ENCODE results near the gene KLHL29.
A peak's percentile ranks its signal among the peaks of the same experiment; 100 is the strongest.

Gene KLHL29

GRCh38 chr2:23525137-23525765 is 140.3 kb downstream of the KLHL29 start:
- no peaks in the 10 kb centered on the region for H3K36me3 Mint-ChIP-seq (ENCODE audit: low read depth)
- peaks cover 5% of the 10 kb centered on the region for H3K4me1 Mint-ChIP-seq (ENCODE audit: low read depth)
- no peaks in the 10 kb centered on the region for H3K9me3 Mint-ChIP-seq
- no peak overlapping the region for H3K4me3 Mint-ChIP-seq
- H3K27ac Mint-ChIP-seq: no peak overlapping the region
- H3K27me3 Mint-ChIP-seq (ENCODE audit: low read depth): peaks cover 10% of the 10 kb centered on the region

GRCh38 chr2:23526114-23526513 is 141.1 kb downstream of the KLHL29 start:
- no peak overlapping the region for H3K4me3 Mint-ChIP-seq
- peaks cover 5% of the 10 kb centered on the region for H3K4me1 Mint-ChIP-seq (ENCODE audit: low read depth)
- peaks cover 10% of the 10 kb centered on the region for H3K27me3 Mint-ChIP-seq (ENCODE audit: low read depth)
- no peak overlapping the region for H3K27ac Mint-ChIP-seq
- no peaks in the 10 kb centered on the region for H3K9me3 Mint-ChIP-seq
- H3K36me3 Mint-ChIP-seq (ENCODE audit: low read depth): no peaks in the 10 kb centered on the region

GRCh38 chr2:23526835-23527790 is 142.1 kb downstream of the KLHL29 start:
- Mint-ChIP-seq H3K9me3 (no peaks in the 10 kb centered on the region), H3K4me1 (ENCODE audit: low read depth) (peaks cover 10% of the 10 kb centered on the region), H3K4me3 (no peak overlapping the region), H3K27ac (no peak overlapping the region), H3K27me3 (ENCODE audit: low read depth) (peaks cover 7% of the 10 kb centered on the region), H3K36me3 (ENCODE audit: low read depth) (no peaks in the 10 kb centered on the region)

GRCh38 chr2:23528171-23528570 is 143.2 kb downstream of the KLHL29 start:
- Mint-ChIP-seq H3K27ac (no peak overlapping the region), H3K4me1 (ENCODE audit: low read depth) (peaks cover 20% of the 10 kb centered on the region), H3K4me3 (no peak overlapping the region), H3K9me3 (no peaks in the 10 kb centered on the region), H3K36me3 (ENCODE audit: low read depth) (no peaks in the 10 kb centered on the region), H3K27me3 (ENCODE audit: low read depth) (peaks cover 4% of the 10 kb centered on the region)

GRCh38 chr2:23528690-23529089 is 143.7 kb downstream of the KLHL29 start:
- no peak overlapping the region for H3K27ac Mint-ChIP-seq

GRCh38 chr2:23529659-23530058 is 144.7 kb downstream of the KLHL29 start:
- Mint-ChIP-seq H3K27ac (no peak overlapping the region), H3K4me3 (no peak overlapping the region), H3K4me1 (ENCODE audit: low read depth) (peaks cover 24% of the 10 kb centered on the region), H3K27me3 (ENCODE audit: low read depth) (peaks cover 4% of the 10 kb centered on the region), H3K36me3 (ENCODE audit: low read depth) (no peaks in the 10 kb centered on the region), H3K9me3 (no peaks in the 10 kb centered on the region)

More at GRCh38 chr2:23528690-23529089, 143.7 kb downstream of the KLHL29 start:
- no peaks in the 10 kb centered on the region for H3K9me3 Mint-ChIP-seq
- no peak overlapping the region for H3K4me3 Mint-ChIP-seq
- peaks cover 4% of the 10 kb centered on the region for H3K27me3 Mint-ChIP-seq (ENCODE audit: low read depth)
- H3K36me3 Mint-ChIP-seq (ENCODE audit: low read depth): no peaks in the 10 kb centered on the region
- H3K4me1 Mint-ChIP-seq (ENCODE audit: low read depth): peaks cover 20% of the 10 kb centered on the region

GRCh38 chr2:23530206-23530908 is 145.4 kb downstream of the KLHL29 start:
- Mint-ChIP-seq H3K27ac (no peak overlapping the region), H3K4me1 (ENCODE audit: low read depth) (peaks cover 24% of the 10 kb centered on the region), H3K9me3 (no peaks in the 10 kb centered on the region), H3K36me3 (ENCODE audit: low read depth) (no peaks in the 10 kb centered on the region), H3K27me3 (ENCODE audit: low read depth) (peaks cover 4% of the 10 kb centered on the region), H3K4me3 (no peak overlapping the region)

GRCh38 chr2:23530909-23531276 is 145.9 kb downstream of the KLHL29 start:
- peaks cover 25% of the 10 kb centered on the region for H3K4me1 Mint-ChIP-seq (ENCODE audit: low read depth)
- no peak overlapping the region for H3K27ac Mint-ChIP-seq
- H3K4me3 Mint-ChIP-seq: no peak overlapping the region
- H3K9me3 Mint-ChIP-seq: no peaks in the 10 kb centered on the region
- H3K27me3 Mint-ChIP-seq (ENCODE audit: low read depth): peaks cover 4% of the 10 kb centered on the region
- H3K36me3 Mint-ChIP-seq (ENCODE audit: low read depth): no peaks in the 10 kb centered on the region

- H3K9me3 Mint-ChIP-seq: no peaks in the 10 kb centered on the region
- H3K27ac Mint-ChIP-seq: no peak overlapping the region
- peaks cover 22% of the 10 kb centered on the region for H3K4me1 Mint-ChIP-seq (ENCODE audit: low read depth)
- no peaks in the 10 kb centered on the region for H3K36me3 Mint-ChIP-seq (ENCODE audit: low read depth)
- peaks cover 4% of the 10 kb centered on the region for H3K27me3 Mint-ChIP-seq (ENCODE audit: low read depth)
- H3K4me3 Mint-ChIP-seq: no peak overlapping the region
Measured at GRCh38 chr2:23531280-23531679, 146.3 kb downstream of the KLHL29 start.

GRCh38 chr2:23531881-23532280 is 146.9 kb downstream of the KLHL29 start:
- H3K9me3 Mint-ChIP-seq: no peaks in the 10 kb centered on the region
- H3K27ac Mint-ChIP-seq: no peak overlapping the region
- H3K4me3 Mint-ChIP-seq: no peak overlapping the region
- peaks cover 22% of the 10 kb centered on the region for H3K4me1 Mint-ChIP-seq (ENCODE audit: low read depth)
- H3K36me3 Mint-ChIP-seq (ENCODE audit: low read depth): no peaks in the 10 kb centered on the region
- H3K27me3 Mint-ChIP-seq (ENCODE audit: low read depth): peaks cover 4% of the 10 kb centered on the region

- Mint-ChIP-seq H3K27ac (peak overlapping the region; percentile 86), H3K36me3 (ENCODE audit: low read depth) (no peaks in the 10 kb centered on the region), H3K4me1 (ENCODE audit: low read depth) (peaks cover 22% of the 10 kb centered on the region), H3K4me3 (peak overlapping the region; percentile 84), H3K9me3 (no peaks in the 10 kb centered on the region), H3K27me3 (ENCODE audit: low read depth) (peaks cover 4% of the 10 kb centered on the region)
Measured at GRCh38 chr2:23532391-23533337, 147.7 kb downstream of the KLHL29 start.

- peaks cover 24% of the 10 kb centered on the region for H3K4me1 Mint-ChIP-seq (ENCODE audit: low read depth)
- H3K4me3 Mint-ChIP-seq: peak overlapping the region; percentile 84
- H3K9me3 Mint-ChIP-seq: no peaks in the 10 kb centered on the region
- no peaks in the 10 kb centered on the region for H3K36me3 Mint-ChIP-seq (ENCODE audit: low read depth)
- peaks cover 5% of the 10 kb centered on the region for H3K27me3 Mint-ChIP-seq (ENCODE audit: low read depth)
- no peak overlapping the region for H3K27ac Mint-ChIP-seq
Measured at GRCh38 chr2:23533338-23533695, 148.3 kb downstream of the KLHL29 start.

- peaks cover 11% of the 10 kb centered on the region for H3K27me3 Mint-ChIP-seq (ENCODE audit: low read depth)
- H3K4me3 Mint-ChIP-seq: no peak overlapping the region
- no peaks in the 10 kb centered on the region for H3K9me3 Mint-ChIP-seq
- no peak overlapping the region for H3K27ac Mint-ChIP-seq
- H3K4me1 Mint-ChIP-seq (ENCODE audit: low read depth): peaks cover 26% of the 10 kb centered on the region
- H3K36me3 Mint-ChIP-seq (ENCODE audit: low read depth): no peaks in the 10 kb centered on the region
Measured at GRCh38 chr2:23534771-23535170, 149.8 kb downstream of the KLHL29 start.

GRCh38 chr2:23536326-23536725 is 151.3 kb downstream of the KLHL29 start:
- peaks cover 26% of the 10 kb centered on the region for H3K4me1 Mint-ChIP-seq (ENCODE audit: low read depth)
- peaks cover 14% of the 10 kb centered on the region for H3K27me3 Mint-ChIP-seq (ENCODE audit: low read depth)
- no peak overlapping the region for H3K4me3 Mint-ChIP-seq
- no peaks in the 10 kb centered on the region for H3K36me3 Mint-ChIP-seq (ENCODE audit: low read depth)
- no peaks in the 10 kb centered on the region for H3K9me3 Mint-ChIP-seq
- H3K27ac Mint-ChIP-seq: no peak overlapping the region
